Measurements from ENCODE around the gene SCN1A. TPM values are rescaled to one million over a fixed set of nuclear protein-coding genes. Genes with fewer than 3 reads are reported as not detected.
A peak's percentile ranks its signal among the peaks of the same experiment; 100 is the strongest.
"Not testable (repeated sequence)": the region's sequence is repeated elsewhere in the genome, so short reads cannot be mapped to it uniquely, and the experiment has no call there.

The SCN1A gene
- total RNA-seq, 2 experiments from 2014 or later: not detected

GRCh38 chr2:166133653-166134052 lies 5.8 kb upstream of the SCN1A start:
- Mint-ChIP-seq H3K36me3 (no peaks in the 10 kb centered on the region), H3K9me3 (no peaks in the 10 kb centered on the region), H3K27ac (no peak overlapping the region), H3K4me3 (no peak overlapping the region), H3K27me3 (peaks cover 9% of the 10 kb centered on the region), H3K4me1 (ENCODE audit: low read depth) (no peaks in the 10 kb centered on the region)
- ChIA-PET CTCF (no interaction called here), POLR2A (no interaction called here)
- DNase-seq: no peak
- intact Hi-C loops (cut with micrococcal nuclease): no loop called here

- intact Hi-C loops (cut with micrococcal nuclease): loop anchor here (1.0 kb wide), 2 partner anchors 71 to 174 kb away; no protein-coding TSS in a partner anchor
- Mint-ChIP-seq H3K9me3 (no peaks in the 10 kb centered on the region), H3K27me3 (peaks cover 10% of the 10 kb centered on the region), H3K36me3 (no peaks in the 10 kb centered on the region), H3K4me3 (no peak overlapping the region), H3K27ac (no peak overlapping the region), H3K4me1 (ENCODE audit: low read depth) (peaks cover 4% of the 10 kb centered on the region)
- CTCF ChIA-PET: interaction anchor here (0.6 to 4.8 kb wide), 20 partner anchors 11 to 742 kb away, joined by 3 to 35 read pairs (median 4); partner anchors contain the start of gene TTC21B
- no peak for DNase-seq
- POLR2A ChIA-PET: interaction anchor here (0.6 kb wide), 1 partner anchor 175 kb away, joined by 3 read pairs; the partner anchor contains the start of gene TTC21B
Observed at GRCh38 chr2:166128156-166128505, 311 bp upstream of the SCN1A start.

- no peak for DNase-seq
- H3K27me3 Mint-ChIP-seq: peaks cover 9% of the 10 kb centered on the region
- CTCF ChIA-PET: interaction anchor here (1.0 to 4.8 kb wide), 4 partner anchors 23 to 173 kb away, joined by 3 to 35 read pairs (median 11); partner anchors contain the start of gene TTC21B
- POLR2A ChIA-PET: no interaction called here
- H3K9me3 Mint-ChIP-seq: no peaks in the 10 kb centered on the region
- H3K4me3 Mint-ChIP-seq: no peak overlapping the region
- H3K27ac Mint-ChIP-seq: no peak overlapping the region
- intact Hi-C loops (cut with micrococcal nuclease): loop anchor here (2.0 kb wide), 1 partner anchor 1133 kb away; no protein-coding TSS in a partner anchor
- H3K36me3 Mint-ChIP-seq: no peaks in the 10 kb centered on the region
- H3K4me1 Mint-ChIP-seq (ENCODE audit: low read depth): peaks cover 4% of the 10 kb centered on the region
Observed at GRCh38 chr2:166126007-166126639, 1.7 kb downstream of the SCN1A start.

- intact Hi-C loops (cut with micrococcal nuclease): no loop called here
- Mint-ChIP-seq H3K4me1 (ENCODE audit: low read depth) (peaks cover 4% of the 10 kb centered on the region), H3K36me3 (no peaks in the 10 kb centered on the region), H3K9me3 (no peaks in the 10 kb centered on the region), H3K27ac (no peak overlapping the region), H3K27me3 (peaks cover 9% of the 10 kb centered on the region), H3K4me3 (no peak overlapping the region)
- no peak for DNase-seq
- CTCF ChIA-PET: interaction anchor here (1.0 to 4.8 kb wide), 4 partner anchors 22 to 173 kb away, joined by 3 to 35 read pairs (median 11); partner anchors contain the start of gene TTC21B
- POLR2A ChIA-PET: no interaction called here
Observed at GRCh38 chr2:166125557-166125956, 2.3 kb downstream of the SCN1A start.

GRCh38 chr2:166118180-166118579 lies 9.6 kb downstream of the SCN1A start:
- Mint-ChIP-seq H3K27ac (no peak overlapping the region), H3K36me3 (no peaks in the 10 kb centered on the region), H3K4me3 (no peak overlapping the region), H3K9me3 (no peaks in the 10 kb centered on the region), H3K27me3 (no peaks in the 10 kb centered on the region), H3K4me1 (ENCODE audit: low read depth) (no peaks in the 10 kb centered on the region)
- DNase-seq: no peak
- POLR2A ChIA-PET: no interaction called here
- intact Hi-C loops (cut with micrococcal nuclease): no loop called here
- CTCF ChIA-PET: no interaction called here

- POLR2A ChIA-PET: no interaction called here
- no peaks in the 10 kb centered on the region for H3K27me3 Mint-ChIP-seq
- H3K27ac Mint-ChIP-seq: no peak overlapping the region
- H3K4me3 Mint-ChIP-seq: no peak overlapping the region
- CTCF ChIA-PET: interaction anchor here (2.6 kb wide), 1 partner anchor 11 kb away, joined by 7 read pairs; no protein-coding TSS in a partner anchor
- no peaks in the 10 kb centered on the region for H3K9me3 Mint-ChIP-seq
- DNase-seq: no peak
- intact Hi-C loops (cut with micrococcal nuclease): no loop called here
- H3K36me3 Mint-ChIP-seq: no peaks in the 10 kb centered on the region
- H3K4me1 Mint-ChIP-seq (ENCODE audit: low read depth): peaks cover under 1% of the 10 kb centered on the region
Observed at GRCh38 chr2:166117491-166117890, 10.3 kb downstream of the SCN1A start.

- peaks cover under 1% of the 10 kb centered on the region for H3K9me3 Mint-ChIP-seq
- DNase-seq: no peak
- no peak overlapping the region for H3K27ac Mint-ChIP-seq
- CTCF ChIA-PET: interaction anchor here (2.6 kb wide), 1 partner anchor 13 kb away, joined by 7 read pairs; no protein-coding TSS in a partner anchor
- H3K27me3 Mint-ChIP-seq: no peaks in the 10 kb centered on the region
- intact Hi-C loops (cut with micrococcal nuclease): no loop called here
- H3K4me1 Mint-ChIP-seq (ENCODE audit: low read depth): peaks cover 11% of the 10 kb centered on the region
- no peak overlapping the region for H3K4me3 Mint-ChIP-seq
- POLR2A ChIA-PET: no interaction called here
- no peaks in the 10 kb centered on the region for H3K36me3 Mint-ChIP-seq
Observed at GRCh38 chr2:166115589-166115988, 12.2 kb downstream of the SCN1A start.

GRCh38 chr2:166112193-166112605 lies 15.6 kb downstream of the SCN1A start:
- POLR2A ChIA-PET: no interaction called here
- H3K36me3 Mint-ChIP-seq: no peaks in the 10 kb centered on the region
- H3K27ac Mint-ChIP-seq: no peak overlapping the region

GRCh38 chr2:166106431-166107015 lies 21.3 kb downstream of the SCN1A start:
- Mint-ChIP-seq H3K4me1 (ENCODE audit: low read depth) (peaks cover under 1% of the 10 kb centered on the region), H3K27ac (no peak overlapping the region), H3K27me3 (no peaks in the 10 kb centered on the region), H3K36me3 (no peaks in the 10 kb centered on the region), H3K4me3 (no peak overlapping the region), H3K9me3 (peaks cover 3% of the 10 kb centered on the region)
- no peak for DNase-seq
- CTCF ChIA-PET: interaction anchor here (0.6 to 1.3 kb wide), 3 partner anchors 22 to 153 kb away, joined by 3 to 5 read pairs (median 4); partner anchors contain the start of genes SCN1A and TTC21B
- POLR2A ChIA-PET: no interaction called here
- intact Hi-C loops (cut with micrococcal nuclease): loop anchor here (1.0 kb wide), 1 partner anchor 152 kb away; no protein-coding TSS in a partner anchor

More at GRCh38 chr2:166112193-166112605, 15.6 kb downstream of the SCN1A start:
- H3K9me3 Mint-ChIP-seq: peaks cover 3% of the 10 kb centered on the region
- H3K4me1 Mint-ChIP-seq (ENCODE audit: low read depth): peaks cover 11% of the 10 kb centered on the region
- CTCF ChIA-PET: interaction anchor here (0.5 to 1.3 kb wide), 3 partner anchors 16 to 159 kb away, joined by 3 to 6 read pairs (median 4); partner anchors contain the start of genes SCN1A and TTC21B
- intact Hi-C loops (cut with micrococcal nuclease): loop anchor here (2.0 kb wide), 2 partner anchors 159 to 235 kb away; partner anchors contain the start of gene TTC21B
- H3K4me3 Mint-ChIP-seq: no peak overlapping the region
- no peaks in the 10 kb centered on the region for H3K27me3 Mint-ChIP-seq
- peak; percentile 13 for DNase-seq

GRCh38 chr2:166104773-166105172 lies 23.0 kb downstream of the SCN1A start:
- Mint-ChIP-seq H3K4me1 (ENCODE audit: low read depth) (no peaks in the 10 kb centered on the region), H3K9me3 (no peaks in the 10 kb centered on the region), H3K27ac (no peak overlapping the region), H3K4me3 (no peak overlapping the region), H3K27me3 (no peaks in the 10 kb centered on the region), H3K36me3 (no peaks in the 10 kb centered on the region)
- ChIA-PET POLR2A (no interaction called here), CTCF (no interaction called here)
- intact Hi-C loops (cut with micrococcal nuclease): no loop called here
- no peak for DNase-seq

- POLR2A ChIA-PET: no interaction called here
- no peaks in the 10 kb centered on the region for H3K9me3 Mint-ChIP-seq
- no peak overlapping the region for H3K4me3 Mint-ChIP-seq
- H3K4me1 Mint-ChIP-seq (ENCODE audit: low read depth): no peaks in the 10 kb centered on the region
- no peaks in the 10 kb centered on the region for H3K27me3 Mint-ChIP-seq
- intact Hi-C loops (cut with micrococcal nuclease): no loop called here
- H3K27ac Mint-ChIP-seq: no peak overlapping the region
- no peak for DNase-seq
- CTCF ChIA-PET: interaction anchor here (1.6 kb wide), 1 partner anchor 24 kb away, joined by 5 read pairs; the partner anchor contains the start of gene SCN1A
- no peaks in the 10 kb centered on the region for H3K36me3 Mint-ChIP-seq
Observed at GRCh38 chr2:166104084-166104483, 23.7 kb downstream of the SCN1A start.

GRCh38 chr2:166103277-166103676 lies 24.5 kb downstream of the SCN1A start:
- H3K4me1 Mint-ChIP-seq (ENCODE audit: low read depth): not testable (repeated sequence)

More at GRCh38 chr2:166103277-166103676, 24.5 kb downstream of the SCN1A start:
- H3K4me3 Mint-ChIP-seq; H3K27ac Mint-ChIP-seq; intact Hi-C loops (cut with micrococcal nuclease); DNase-seq; H3K36me3 Mint-ChIP-seq; H3K27me3 Mint-ChIP-seq; POLR2A ChIA-PET; H3K9me3 Mint-ChIP-seq: not testable (repeated sequence)
- CTCF ChIA-PET: interaction anchor here (1.1 to 1.6 kb wide), 2 partner anchors 23 to 25 kb away, joined by 3 to 5 read pairs; partner anchors contain the start of gene SCN1A

Measured in activated CD4-positive, alpha-beta memory T cell treated with anti-CD3 and anti-CD28 coated beads for 36 hours (primary cell).